GM12878 (cell line): ENCODE measurements around the gene CCDC197. TPM values are rescaled to one million over a fixed set of nuclear protein-coding genes. Genes with fewer than 3 reads are reported as not detected.

Source experiments
- ATAC-seq: fragments of 200-7000 bp; cut with Tn5 transposase; 3 replicates; pipeline ENCODE4 v1.9.1; 2020; ENCODE audit warnings: mild to moderate bottlenecking, moderate library complexity
- BruUV-seq: library from RNA; stranded (reverse); fragments of 400-500 nt; replicated peaks from 2 replicates; lab custom pipeline; 2021; lab: Mats Ljungman, UMichigan
- CTCF ChIA-PET: fragments of 300-600 bp; sonication (Branson Sonifier 250); formaldehyde crosslinking; extraction: SDS; loops from one replicate; lab custom pipeline; 2021; ENCODE audit warnings: inconsistent platforms; lab: Yijun Ruan, JAX
- POLR2A ChIA-PET: fragments of 350-600 bp; formaldehyde crosslinking; extraction: SDS; loops from one replicate; lab custom pipeline; 2021; ENCODE audit warnings: inconsistent platforms; lab: Charles Lee
- RAD21 ChIA-PET: fragments of 300-600 bp; sonication (Branson Sonifier 250); formaldehyde crosslinking; loops from one replicate; lab custom pipeline; 2023; ENCODE audit warnings: antibody characterized with exemption; ENCODE audit not compliant: unreplicated experiment; lab: Charles Lee
- SMC1A ChIA-PET: fragments of 300-600 bp; sonication (Branson Sonifier 250); formaldehyde crosslinking; loops from one replicate; lab custom pipeline; 2023; ENCODE audit not compliant: unreplicated experiment, uncharacterized antibody; lab: Charles Lee
- DNase-seq: peaks from one replicate; pipeline ENCODE4 v3.0.0-alpha.2; 2011; ENCODE audit warnings: low read depth, low spot score
- FAIRE-seq: peaks from 3 replicates; lab custom pipeline; 2011; peaks lifted over from hg19 to GRCh38; lab: Jason Lieb, UNC
- H2AFZ ChIP-seq: 2 replicates; pipeline ENCODE4 v1.6.0; 2011; ENCODE audit warnings: low read depth, low read length, control low read depth; ENCODE audit not compliant: control insufficient read depth
- H3K27ac ChIP-seq: 2 replicates; pipeline ENCODE4 v1.5.1; 2011; ENCODE audit warnings: control low read depth; ENCODE audit not compliant: control insufficient read depth, insufficient read depth
- H3K27me3 ChIP-seq, 2 experiments: replicated peaks in 1 of 2; 2 replicates each; pipeline versions ENCODE4 v1.6.0 to v1.6.1; 2011; ENCODE audit warnings: low read length in 1 of 2; ENCODE audit not compliant: control insufficient read depth in 2 of 2, insufficient read depth in 2 of 2
- H3K36me3 ChIP-seq, 2 experiments: 2 replicates each; pipeline ENCODE4 v1.5.1; 2011; ENCODE audit warnings: low read length in 1 of 2; ENCODE audit not compliant: control insufficient read depth in 2 of 2, insufficient read depth in 2 of 2
- H3K4me1 ChIP-seq: 2 replicates; pipeline ENCODE4 v1.6.1; 2011; ENCODE audit warnings: mild to moderate bottlenecking, low read length, moderate library complexity, mixed read lengths; ENCODE audit not compliant: control insufficient read depth, insufficient read depth
- H3K4me2 ChIP-seq: 2 replicates; pipeline ENCODE4 v1.6.0; 2011; ENCODE audit warnings: control low read depth; ENCODE audit not compliant: control insufficient read depth, insufficient read depth
- H3K4me3 ChIP-seq: fragments of 200-600 bp; sonication (generic); 2 replicates; pipeline ENCODE4 v1.5.1; 2016
- H3K79me2 ChIP-seq: 2 replicates; pipeline ENCODE4 v1.6.0; 2011; ENCODE audit warnings: low read length; ENCODE audit not compliant: control insufficient read depth, insufficient read depth
- H3K9ac ChIP-seq: 2 replicates; pipeline ENCODE4 v1.8.0; 2011; ENCODE audit warnings: low read length, control low read depth, mixed read lengths; ENCODE audit not compliant: control insufficient read depth, insufficient read depth
- H3K9me3 ChIP-seq: replicated peaks from 3 replicates; pipeline ENCODE4 v1.5.1; 2011; ENCODE audit warnings: mild to moderate bottlenecking, low read length; ENCODE audit not compliant: control insufficient read depth, insufficient read depth
- H4K20me1 ChIP-seq: 2 replicates; pipeline ENCODE4 v1.6.0; 2011; ENCODE audit not compliant: control insufficient read depth, insufficient read depth
- EP300 ChIP-seq, 2 experiments: fragments of 150-350 bp in 1 of 2; IDR thresholded peaks; 2 replicates each; pipeline ENCODE4 v1.6.1; 2011 to 2012; ENCODE audit warnings: low read depth in 2 of 2, low read length in 2 of 2, borderline replicate concordance in 1 of 2, improper control_type of control experiment in 1 of 2, inconsistent platforms in 1 of 2; ENCODE audit not compliant: control insufficient read depth in 1 of 2
- MTA3 ChIP-seq: IDR thresholded peaks from 2 replicates; pipeline ENCODE4 v1.6.1; 2012; ENCODE audit warnings: low read length, inconsistent platforms, borderline replicate concordance
- NFXL1 ChIP-seq: fragments of 450-650 bp; IDR thresholded peaks from 2 replicates; pipeline ENCODE4 v1.6.1; 2017; ENCODE audit warnings: antibody characterized with exemption, mild to moderate bottlenecking, borderline replicate concordance
- POLR2AphosphoS2 ChIP-seq: IDR thresholded peaks from 2 replicates; pipeline ENCODE4 v1.6.1; 2011; ENCODE audit warnings: low read depth, mild to moderate bottlenecking, low read length, improper control_type of control experiment, moderate library complexity
- WGBS: methylation state at CpG from one replicate; pipeline ENCODE4 v1.1.6; 2016; ENCODE audit warnings: low lambda C conversion rate; ENCODE audit not compliant: insufficient replicate concordance, insufficient coverage; ENCODE audit errors: missing lambda C conversion rate; 5-methylcytosine and 5-hydroxymethylcytosine counted together
- in situ Hi-C: fragments of 300-500 bp; cut with MboI; formaldehyde crosslinking; loops from 9 replicates; pipeline ENCODE4 v1.14.3; 2018; ENCODE audit warnings: mixed read lengths
- intact Hi-C: fragments of 100-400 bp; cut with micrococcal nuclease; formaldehyde crosslinking; loops from one replicate; pipeline ENCODE4 v1.14.2; 2022; ENCODE audit not compliant: unreplicated experiment
- polyA plus RNA-seq, 11 experiments: library from polyadenylated mRNA; depleted of rRNA in 4 of 11; unstranded in 6 of 11; stranded (reverse) in 5 of 11; fragments of >200 nt; fragmentation: Nextera tagmentation in 4 of 11; fragmentation: Illumina TruSeq in 1 of 11; extraction: Ambion mirVana in 4 of 11; extraction: Trizol in 1 of 11; gene quantifications; 1 replicate in 1 of 11; 2 replicates in 10 of 11; pipeline versions ENCODE4 v1.2.1 to v1.2.3, GENCODE V29; 2011 to 2016; ENCODE audit warnings: inconsistent platforms in 2 of 11, missing spikeins in 2 of 11, low read depth in 1 of 11
- total RNA-seq, 4 experiments: library from RNA; depleted of rRNA in 3 of 4; stranded (reverse); fragments of >200 nt in 3 of 4; fragmentation: Illumina TruSeq in 1 of 4; extraction: Trizol in 1 of 4; gene quantifications; 2 replicates each; pipeline versions ENCODE4 v1.2.1 to v1.2.3, GENCODE V29; 2013 to 2021
- TF ChIP-seq, protein P1 (sequence below): IDR thresholded peaks from 2 replicates; pipeline ENCODE4 v1.6.1; 2012; ENCODE audit warnings: low read depth, low read length, improper control_type of control experiment
- TF ChIP-seq, protein P2 (sequence below), 3 experiments: IDR thresholded peaks in 2 of 3; conservative IDR thresholded peaks in 1 of 3; 2 replicates each; pipeline ENCODE4 v1.5.1; 2011; ENCODE audit warnings: low read depth in 3 of 3, low read length in 3 of 3, mild to moderate bottlenecking in 3 of 3, control low read depth in 2 of 3, moderate library complexity in 2 of 3, inconsistent platforms in 1 of 3, mixed read lengths in 1 of 3; ENCODE audit not compliant: control insufficient read depth in 2 of 3, insufficient read depth in 1 of 3; ENCODE audit errors: extremely low read depth in 1 of 3

The CCDC197 gene
- total and polyA plus RNA-seq, 10 of the 15 experiments (the other 5 are each of a cell fraction or from before 2014, with no cell fraction given), result 0.12 TPM; not detected in 9

DNA sequence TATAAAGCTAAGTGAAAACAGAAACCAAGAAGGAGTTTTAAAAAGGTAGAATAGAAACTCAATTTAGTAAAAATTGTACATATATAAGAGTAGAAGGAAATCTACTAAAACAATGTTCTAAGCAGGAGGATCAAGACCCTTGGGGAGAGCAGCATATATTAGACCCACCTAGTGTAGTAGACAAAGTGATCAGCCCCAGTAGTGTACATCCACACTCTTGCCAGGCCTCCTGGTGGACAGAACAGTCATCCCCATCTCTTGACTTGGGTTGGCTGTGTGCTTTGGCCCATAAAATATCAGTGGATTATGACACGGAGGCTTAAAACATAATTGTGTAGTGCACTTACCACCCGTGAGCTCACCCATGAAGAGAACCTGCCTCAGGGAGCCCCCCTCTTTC lies 18.1 kb downstream of the CCDC197 start:
- ChIA-PET SMC1A (interaction anchor here (0.7 to 5.4 kb wide), 5 partner anchors 10 to 114 kb away, joined by 3 to 26 read pairs (median 4); partner anchors contain the start of genes IFI27L2 and OTUB2), RAD21 (no interaction called here), CTCF (interaction anchor here (1.2 to 8.1 kb wide), 8 partner anchors 11 to 121 kb away, joined by 3 to 56 read pairs (median 4); no protein-coding TSS in a partner anchor), POLR2A (interaction anchor here (1.4 kb wide), 1 partner anchor 11 kb away, joined by 3 read pairs; the partner anchor contains the start of gene OTUB2)
- no peak overlapping the region for H3K4me2 ChIP-seq
- FAIRE-seq, result no peak
- H3K4me3 ChIP-seq, result no peak overlapping the region
- no peak for DNase-seq
- BruUV-seq, result no TSS peak
- no peaks in the 10 kb centered on the region; the same call in 2 of the 3 replicates for H3K9me3 ChIP-seq
- peak; percentile 48 for ATAC-seq
- no peaks in the 10 kb centered on the region for H3K79me2 ChIP-seq
- H3K27ac ChIP-seq, result no peak overlapping the region
- H3K9ac ChIP-seq, result no peak overlapping the region
- no peaks in the 10 kb centered on the region for H4K20me1 ChIP-seq
- peaks cover 21% of the 10 kb centered on the region for H3K4me1 ChIP-seq
- H2AFZ ChIP-seq, result no peak overlapping the region
- TF ChIP-seq EP300 (IDR thresholded peaks at IDR 0.05; ENCODE audit: borderline replicate concordance in 1 of 2, control insufficient read depth in 1 of 2, low read depth in 2 of 2, low read length in 2 of 2) (no peak), MTA3 (no peak), NFXL1 (no peak), POLR2AphosphoS2 (no peak)
- TF ChIP-seq, protein P1, sequence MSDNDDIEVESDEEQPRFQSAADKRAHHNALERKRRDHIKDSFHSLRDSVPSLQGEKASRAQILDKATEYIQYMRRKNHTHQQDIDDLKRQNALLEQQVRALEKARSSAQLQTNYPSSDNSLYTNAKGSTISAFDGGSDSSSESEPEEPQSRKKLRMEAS, result no peak
- TF ChIP-seq, protein P2, sequence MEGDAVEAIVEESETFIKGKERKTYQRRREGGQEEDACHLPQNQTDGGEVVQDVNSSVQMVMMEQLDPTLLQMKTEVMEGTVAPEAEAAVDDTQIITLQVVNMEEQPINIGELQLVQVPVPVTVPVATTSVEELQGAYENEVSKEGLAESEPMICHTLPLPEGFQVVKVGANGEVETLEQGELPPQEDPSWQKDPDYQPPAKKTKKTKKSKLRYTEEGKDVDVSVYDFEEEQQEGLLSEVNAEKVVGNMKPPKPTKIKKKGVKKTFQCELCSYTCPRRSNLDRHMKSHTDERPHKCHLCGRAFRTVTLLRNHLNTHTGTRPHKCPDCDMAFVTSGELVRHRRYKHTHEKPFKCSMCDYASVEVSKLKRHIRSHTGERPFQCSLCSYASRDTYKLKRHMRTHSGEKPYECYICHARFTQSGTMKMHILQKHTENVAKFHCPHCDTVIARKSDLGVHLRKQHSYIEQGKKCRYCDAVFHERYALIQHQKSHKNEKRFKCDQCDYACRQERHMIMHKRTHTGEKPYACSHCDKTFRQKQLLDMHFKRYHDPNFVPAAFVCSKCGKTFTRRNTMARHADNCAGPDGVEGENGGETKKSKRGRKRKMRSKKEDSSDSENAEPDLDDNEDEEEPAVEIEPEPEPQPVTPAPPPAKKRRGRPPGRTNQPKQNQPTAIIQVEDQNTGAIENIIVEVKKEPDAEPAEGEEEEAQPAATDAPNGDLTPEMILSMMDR (IDR thresholded peaks at IDR 0.05 in 2 of 3, conservative IDR thresholded peaks at IDR 0.05 in 1 of 3; ENCODE audit: control insufficient read depth in 2 of 3, extremely low read depth in 1 of 3, insufficient read depth in 1 of 3, low read depth in 3 of 3, low read length in 3 of 3), result 0 out of 6 replicates have a peak, but pooled peaks of 2 of the 3 experiments have one; percentile 5 to 9
- 32% methylated on average over 2 of the region's 2 CpGs for WGBS
- intact Hi-C loops, result no loop called here
- in situ Hi-C loops, result no loop called here
- H3K27me3 ChIP-seq, result peaks cover 0 to 2% of the 10 kb centered on the region in 2 experiments; a peak in 1 of 4 replicates
- H3K36me3 ChIP-seq, result no peaks in the 10 kb centered on the region
